Lower leg skin (tissue), 4 donors: ENCODE measurements around the gene ERFE. TPM values are rescaled to one million over a fixed set of nuclear protein-coding genes. Genes with fewer than 3 reads are reported as not detected.

Source experiments
- DNase-seq, 2 donors: peaks; one replicate each; pipeline ENCODE4 v3.0.0-alpha.2; 2019; ENCODE audit warnings: low spot score in 2 of 2
- H3K4me3 ChIP-seq: fragments of 200-600 bp; sonication (generic); 2 replicates; pipeline ENCODE4 v1.5.1; 2017; ENCODE audit warnings: mild to moderate bottlenecking, low read depth; ENCODE audit not compliant: poor library complexity, severe bottlenecking
- POLR2A ChIP-seq, 2 donors: fragments of 450-650 bp; IDR thresholded peaks; one replicate each; pipeline ENCODE4 v1.6.1; 2016 to 2017; ENCODE audit warnings: antibody characterized with exemption in 2 of 2, mild to moderate bottlenecking in 1 of 2, moderate library complexity in 1 of 2
- WGBS, 2 donors: methylation state at CpG; one replicate each; pipeline ENCODE4 v1.1.5; 2018; 5-methylcytosine and 5-hydroxymethylcytosine counted together
- intact Hi-C: fragments of 100-400 bp; cut with DNase I; formaldehyde crosslinking; loops from one replicate; pipeline ENCODE4 v1.15.0; 2023; ENCODE audit warnings: low total_unique reads
- total RNA-seq, 4 donors: library from RNA; depleted of rRNA; stranded (reverse); fragments of >200 nt; gene quantifications; one replicate each; pipeline ENCODE4 v1.1.0, GENCODE V29; 2016
- TF ChIP-seq, protein P1 (sequence below), 3 donors: fragments of 450-650 bp; IDR thresholded peaks; one replicate each; pipeline ENCODE4 v1.5.1; 2016; ENCODE audit warnings: antibody characterized with exemption in 3 of 3, mild to moderate bottlenecking in 3 of 3, moderate library complexity in 2 of 3

ERFE gene
- total RNA-seq, 4 donors from 2014 or later: not detected

DNA sequence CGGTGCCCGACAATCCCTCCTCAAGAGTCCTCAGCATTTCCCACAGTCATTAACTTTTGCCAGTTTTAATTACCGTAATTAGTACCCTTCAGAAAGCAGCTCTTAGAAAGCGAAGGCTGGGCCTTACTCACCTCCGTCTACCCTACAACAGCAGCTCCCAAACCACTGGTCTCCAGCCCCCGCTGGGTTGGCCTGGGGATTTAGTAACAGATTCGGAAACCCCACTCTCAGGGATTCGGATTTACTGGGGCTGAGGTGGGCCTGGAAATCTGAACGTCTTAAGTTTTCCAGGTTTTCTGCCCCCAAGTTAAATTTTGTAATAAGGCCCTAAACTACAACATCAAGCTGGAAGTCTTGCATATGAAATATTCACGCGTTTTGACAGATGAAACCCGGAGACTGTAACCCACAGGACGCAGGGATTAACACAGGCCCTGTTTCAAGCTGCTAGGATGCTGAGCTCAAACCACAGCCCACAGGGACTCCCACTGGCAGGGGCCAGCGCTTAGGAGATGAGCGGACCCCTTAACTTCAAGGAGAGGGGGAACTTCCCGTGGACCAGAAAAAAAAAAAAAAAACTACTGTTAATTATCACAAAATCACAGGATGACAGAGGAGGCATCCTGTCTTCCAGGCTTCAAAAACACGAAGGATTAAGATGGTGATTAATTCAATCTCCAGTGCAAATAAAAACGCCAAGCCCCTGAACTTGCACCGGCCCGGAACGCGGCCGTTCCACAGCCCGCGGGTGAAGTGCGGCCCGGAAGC is 43.7 kb downstream of the ERFE start:
- TF ChIP-seq POLR2A (IDR thresholded peaks at IDR 0.05): no peak
- TF ChIP-seq, protein P1, sequence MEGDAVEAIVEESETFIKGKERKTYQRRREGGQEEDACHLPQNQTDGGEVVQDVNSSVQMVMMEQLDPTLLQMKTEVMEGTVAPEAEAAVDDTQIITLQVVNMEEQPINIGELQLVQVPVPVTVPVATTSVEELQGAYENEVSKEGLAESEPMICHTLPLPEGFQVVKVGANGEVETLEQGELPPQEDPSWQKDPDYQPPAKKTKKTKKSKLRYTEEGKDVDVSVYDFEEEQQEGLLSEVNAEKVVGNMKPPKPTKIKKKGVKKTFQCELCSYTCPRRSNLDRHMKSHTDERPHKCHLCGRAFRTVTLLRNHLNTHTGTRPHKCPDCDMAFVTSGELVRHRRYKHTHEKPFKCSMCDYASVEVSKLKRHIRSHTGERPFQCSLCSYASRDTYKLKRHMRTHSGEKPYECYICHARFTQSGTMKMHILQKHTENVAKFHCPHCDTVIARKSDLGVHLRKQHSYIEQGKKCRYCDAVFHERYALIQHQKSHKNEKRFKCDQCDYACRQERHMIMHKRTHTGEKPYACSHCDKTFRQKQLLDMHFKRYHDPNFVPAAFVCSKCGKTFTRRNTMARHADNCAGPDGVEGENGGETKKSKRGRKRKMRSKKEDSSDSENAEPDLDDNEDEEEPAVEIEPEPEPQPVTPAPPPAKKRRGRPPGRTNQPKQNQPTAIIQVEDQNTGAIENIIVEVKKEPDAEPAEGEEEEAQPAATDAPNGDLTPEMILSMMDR (IDR thresholded peaks at IDR 0.05): no peak
- WGBS, 2 donors: 4 to 7% methylated on average over 25 to 27 of the region's 27 CpGs
- DNase-seq: peak in 1 of 2 donors; percentile 75
- intact Hi-C loops: no loop called here
- peak overlapping the region; percentile 92 for H3K4me3 ChIP-seq

DNA sequence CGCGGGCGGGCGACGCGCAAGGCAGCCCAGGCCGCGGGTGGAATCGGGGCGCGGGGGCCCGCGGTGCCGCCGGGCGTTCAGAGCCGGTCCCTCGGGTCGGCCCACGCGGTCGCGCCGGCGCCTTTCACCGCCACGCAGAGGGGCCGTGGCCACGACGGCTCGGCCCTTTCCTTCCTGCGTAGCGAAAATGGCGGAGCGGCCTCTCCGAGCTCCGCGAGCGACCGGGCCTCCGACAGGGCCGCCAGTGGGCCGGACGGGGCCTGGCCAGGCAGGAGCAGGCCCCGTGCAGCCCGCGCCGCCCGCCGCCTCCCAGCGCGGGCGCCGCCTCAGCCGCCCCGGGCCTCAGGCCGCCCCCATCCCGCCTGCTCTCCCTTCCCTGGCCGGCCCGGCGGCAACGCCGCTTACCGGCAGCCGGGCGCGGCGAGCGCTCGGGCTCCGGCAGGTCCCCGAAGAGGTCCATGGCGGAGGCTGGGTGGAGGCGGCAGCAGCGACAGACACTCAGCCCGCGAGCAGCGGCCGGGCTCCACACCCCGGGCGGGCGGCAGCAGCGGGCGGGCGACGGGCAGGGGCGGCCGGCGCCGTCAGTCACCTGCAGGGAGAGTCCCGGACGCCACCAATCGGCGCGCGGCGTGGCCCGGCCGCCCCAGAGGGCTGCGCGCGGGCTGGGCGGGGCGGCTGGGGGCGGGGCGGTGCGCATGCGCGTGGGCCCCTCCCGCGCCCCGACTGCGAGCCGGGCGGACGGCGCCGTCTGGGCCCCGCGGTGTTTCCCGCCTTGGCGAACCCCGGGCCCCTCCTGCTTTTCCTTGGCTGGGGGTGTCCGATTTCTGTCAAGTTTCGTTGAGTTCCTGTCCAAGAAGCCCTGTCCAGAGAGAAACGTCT is 44.6 kb downstream of the ERFE start, which contains the start of gene ILKAP:
Gene ILKAP, minus strand, starts transcription at position 602 of the 879 bp plus-strand sequence. Its CDS starts 142 bp downstream, at position 460.
- H3K4me3 ChIP-seq: peak within 1 kb of the TSS; percentile 92
- intact Hi-C loops: no loop called here
- peak; percentile 69 to 97 for DNase-seq
- TF ChIP-seq POLR2A (IDR thresholded peaks at IDR 0.05): no peak
- TF ChIP-seq, protein P1 (IDR thresholded peaks at IDR 0.05): no peak
- 0% methylated on average over 38 to 70 of the region's 126 CpGs for whole genome bisulfite sequencing, 2 donors

DNA sequence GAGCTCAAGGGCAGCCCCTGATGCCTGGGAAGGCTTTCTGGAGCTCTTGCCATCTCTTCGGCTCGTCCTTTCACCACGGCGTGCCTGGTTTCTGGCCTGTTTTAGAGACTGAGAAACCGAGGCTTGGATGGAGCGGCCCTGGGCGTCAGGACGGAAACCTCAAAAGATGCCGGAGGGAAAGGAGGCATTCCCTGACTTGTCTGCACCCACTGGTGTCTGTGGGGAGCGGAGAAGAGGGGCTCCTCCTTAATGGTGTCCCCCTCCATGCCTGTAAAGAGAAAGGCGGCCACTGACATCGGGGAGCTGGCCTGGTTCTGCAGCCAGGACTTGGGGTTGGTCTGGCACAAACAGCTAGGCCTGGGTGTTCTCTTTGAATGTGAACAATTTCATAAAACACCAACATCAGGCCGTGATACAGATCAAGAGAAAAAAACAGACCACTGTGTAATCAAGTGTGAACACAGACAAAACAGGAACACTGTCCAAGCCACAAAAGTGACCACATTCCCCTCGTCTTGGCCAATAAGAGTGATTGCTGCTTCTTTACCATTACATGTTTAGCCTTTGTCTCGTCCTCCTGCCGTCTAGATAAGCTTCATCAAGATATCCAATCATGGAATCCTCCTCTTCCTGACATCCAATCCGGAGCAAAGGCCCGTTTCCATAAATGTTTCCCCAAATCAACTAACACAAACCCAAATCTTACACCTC is 45.4 kb downstream of the ERFE start:
- 55 to 59% methylated on average over 18 of the region's 18 CpGs for WGBS, 2 donors
- TF ChIP-seq, protein P1 (IDR thresholded peaks at IDR 0.05): no peak
- TF ChIP-seq POLR2A (IDR thresholded peaks at IDR 0.05): no peak
- intact Hi-C loops: no loop called here
- H3K4me3 ChIP-seq: no peak overlapping the region
- peak in 1 of 2 donors; percentile 25 for DNase-seq

DNA sequence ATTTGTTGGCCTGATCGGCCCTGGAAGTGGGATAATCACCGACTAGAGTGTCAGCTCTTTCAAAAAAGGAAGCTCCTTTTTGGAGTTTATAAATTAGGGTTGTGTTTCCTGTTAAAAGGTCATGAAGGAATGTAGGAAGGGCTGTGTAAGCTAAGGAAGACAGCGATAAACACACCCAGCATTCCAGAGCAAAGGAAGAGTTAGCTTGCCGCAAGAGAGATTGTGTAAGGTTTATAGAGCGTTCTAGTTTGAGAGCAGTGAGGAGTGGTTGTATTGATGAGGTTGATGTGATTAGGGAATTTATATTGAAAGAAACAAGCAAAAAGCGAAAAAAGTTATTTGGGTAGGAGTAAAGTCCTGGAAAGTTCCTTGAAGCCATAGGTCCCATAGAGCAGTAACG is 48.2 kb downstream of the ERFE start:
- DNase-seq: no peak
- TF ChIP-seq, protein P1 (IDR thresholded peaks at IDR 0.05): no peak
- no peak for TF ChIP-seq POLR2A (IDR thresholded peaks at IDR 0.05)
- intact Hi-C loops: no loop called here
- WGBS, 2 donors: 74 to 80% methylated on average over 7 of the region's 7 CpGs
- H3K4me3 ChIP-seq: no peak overlapping the region

DNA sequence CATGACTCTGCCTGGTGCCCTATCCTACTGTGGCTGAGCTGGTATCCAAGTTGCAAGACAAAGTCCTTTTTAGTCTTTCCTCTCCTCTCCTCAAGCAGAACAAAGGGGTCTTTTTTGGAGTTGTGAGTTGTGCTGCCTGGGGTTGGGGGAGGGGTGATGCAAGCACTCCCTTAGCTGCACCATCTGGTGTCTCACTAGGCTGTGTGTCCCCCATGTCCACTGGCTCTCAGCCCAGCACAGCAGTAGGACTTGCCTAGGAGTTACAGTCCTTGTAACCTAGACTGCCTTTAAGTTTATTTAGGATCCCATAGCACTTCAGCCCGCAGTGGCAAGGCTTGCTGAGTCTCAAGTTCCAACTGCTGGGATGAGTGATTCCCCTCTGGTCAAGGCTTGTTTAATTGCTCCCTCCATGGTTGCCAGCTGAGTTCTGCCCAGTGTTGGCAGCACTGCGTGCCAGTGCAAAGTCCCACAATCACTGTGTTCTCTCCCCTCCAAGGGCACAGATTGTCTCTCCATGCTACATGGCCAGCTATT is 57.9 kb downstream of the ERFE start:
- H3K4me3 ChIP-seq: no peak overlapping the region
- WGBS, 2 donors: 72 to 79% methylated on average over 2 of the region's 2 CpGs
- intact Hi-C loops: no loop called here
- TF ChIP-seq POLR2A (IDR thresholded peaks at IDR 0.05): no peak
- TF ChIP-seq, protein P1 (IDR thresholded peaks at IDR 0.05): no peak
- peak in 1 of 2 donors; percentile 66 for DNase-seq
